Mammary epithelial cell (primary cell): ENCODE measurements around the gene SENP8.

ENCODE experiments used
- EZH2 ChIP-seq: IDR thresholded peaks from 2 replicates; pipeline ENCODE4 v1.6.1; 2012; ENCODE audit warnings: low read length, inconsistent platforms, borderline replicate concordance
- TF ChIP-seq, protein P1 (sequence below), 2 donors: IDR thresholded peaks in 1 of 2; conservative IDR thresholded peaks in 1 of 2; 2 replicates each; pipeline ENCODE4 v1.5.1; 2011 to 2012; ENCODE audit warnings: inconsistent platforms in 2 of 2, low read length in 2 of 2, mild to moderate bottlenecking in 2 of 2, control low read depth in 1 of 2, low read depth in 1 of 2; ENCODE audit not compliant: insufficient read depth in 1 of 2; ENCODE audit errors: extremely low read depth in 1 of 2

DNA sequence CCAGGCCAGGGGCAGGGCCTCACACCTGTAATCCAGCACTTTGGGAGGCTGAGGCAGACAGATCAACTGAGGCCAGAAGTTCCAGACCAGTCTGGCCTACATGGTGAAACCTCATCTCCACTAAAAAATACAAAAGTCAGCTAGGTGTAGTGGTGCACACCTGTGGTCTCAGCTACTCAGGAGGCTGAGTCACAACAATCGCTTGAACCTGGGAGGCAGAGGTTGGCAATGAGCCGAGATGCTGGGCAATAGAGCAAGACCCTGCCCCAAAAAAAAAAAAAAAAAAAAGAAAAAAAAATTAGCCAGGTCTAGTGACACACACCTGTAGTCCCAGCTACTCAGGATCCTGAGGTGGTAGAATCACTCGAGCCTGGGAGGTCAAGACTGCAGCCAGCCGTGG, 19.0 kb upstream of the SENP8 start:
- TF ChIP-seq, protein P1, sequence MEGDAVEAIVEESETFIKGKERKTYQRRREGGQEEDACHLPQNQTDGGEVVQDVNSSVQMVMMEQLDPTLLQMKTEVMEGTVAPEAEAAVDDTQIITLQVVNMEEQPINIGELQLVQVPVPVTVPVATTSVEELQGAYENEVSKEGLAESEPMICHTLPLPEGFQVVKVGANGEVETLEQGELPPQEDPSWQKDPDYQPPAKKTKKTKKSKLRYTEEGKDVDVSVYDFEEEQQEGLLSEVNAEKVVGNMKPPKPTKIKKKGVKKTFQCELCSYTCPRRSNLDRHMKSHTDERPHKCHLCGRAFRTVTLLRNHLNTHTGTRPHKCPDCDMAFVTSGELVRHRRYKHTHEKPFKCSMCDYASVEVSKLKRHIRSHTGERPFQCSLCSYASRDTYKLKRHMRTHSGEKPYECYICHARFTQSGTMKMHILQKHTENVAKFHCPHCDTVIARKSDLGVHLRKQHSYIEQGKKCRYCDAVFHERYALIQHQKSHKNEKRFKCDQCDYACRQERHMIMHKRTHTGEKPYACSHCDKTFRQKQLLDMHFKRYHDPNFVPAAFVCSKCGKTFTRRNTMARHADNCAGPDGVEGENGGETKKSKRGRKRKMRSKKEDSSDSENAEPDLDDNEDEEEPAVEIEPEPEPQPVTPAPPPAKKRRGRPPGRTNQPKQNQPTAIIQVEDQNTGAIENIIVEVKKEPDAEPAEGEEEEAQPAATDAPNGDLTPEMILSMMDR (conservative IDR thresholded peaks at IDR 0.05 in 1 of 2, IDR thresholded peaks at IDR 0.05 in 1 of 2; ENCODE audit: extremely low read depth in 1 of 2, insufficient read depth in 1 of 2, low read depth in 1 of 2, low read length in 2 of 2), result no peak
- no peak for TF ChIP-seq EZH2
